ENCODE measurements around the gene UBXN6. TPM values are rescaled to one million over a fixed set of nuclear protein-coding genes. Genes with fewer than 3 reads are reported as not detected.

UBXN6 gene
- polyA plus RNA-seq, 1 donor: 106 TPM

DNA sequence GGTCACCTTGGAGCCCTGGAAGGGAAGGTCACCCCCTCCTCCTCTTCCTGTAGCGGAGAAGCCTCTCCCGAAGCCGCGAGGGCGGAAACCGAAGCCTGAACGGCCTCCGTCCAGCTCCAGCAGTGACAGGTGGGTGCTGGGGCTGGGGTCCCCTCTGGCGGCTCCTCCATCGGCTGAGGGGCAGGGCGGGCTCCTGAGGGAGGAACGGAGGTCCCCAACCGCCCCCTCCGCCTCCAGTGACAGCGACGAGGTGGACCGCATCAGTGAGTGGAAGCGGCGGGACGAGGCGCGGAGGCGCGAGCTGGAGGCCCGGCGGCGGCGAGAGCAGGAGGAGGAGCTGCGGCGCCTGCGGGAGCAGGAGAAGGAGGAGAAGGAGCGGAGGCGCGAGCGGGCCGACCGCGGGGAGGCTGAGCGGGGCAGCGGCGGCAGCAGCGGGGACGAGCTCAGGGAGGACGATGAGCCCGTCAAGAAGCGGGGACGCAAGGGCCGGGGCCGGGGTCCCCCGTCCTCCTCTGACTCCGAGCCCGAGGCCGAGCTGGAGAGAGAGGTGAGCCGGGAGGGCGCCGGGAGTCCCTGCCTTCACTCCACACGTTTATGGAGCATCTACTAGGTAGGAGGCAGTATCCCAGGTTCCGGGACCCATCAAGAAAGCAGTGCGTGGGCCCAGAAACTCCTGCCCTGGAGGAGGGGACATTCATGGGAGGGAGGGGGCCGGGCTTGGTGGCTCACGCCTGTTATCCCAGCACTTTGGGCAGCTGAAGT, 36.5 kb upstream of the UBXN6 start:
- no peak for DNase-seq (ENCODE audit: low read depth)

DNA sequence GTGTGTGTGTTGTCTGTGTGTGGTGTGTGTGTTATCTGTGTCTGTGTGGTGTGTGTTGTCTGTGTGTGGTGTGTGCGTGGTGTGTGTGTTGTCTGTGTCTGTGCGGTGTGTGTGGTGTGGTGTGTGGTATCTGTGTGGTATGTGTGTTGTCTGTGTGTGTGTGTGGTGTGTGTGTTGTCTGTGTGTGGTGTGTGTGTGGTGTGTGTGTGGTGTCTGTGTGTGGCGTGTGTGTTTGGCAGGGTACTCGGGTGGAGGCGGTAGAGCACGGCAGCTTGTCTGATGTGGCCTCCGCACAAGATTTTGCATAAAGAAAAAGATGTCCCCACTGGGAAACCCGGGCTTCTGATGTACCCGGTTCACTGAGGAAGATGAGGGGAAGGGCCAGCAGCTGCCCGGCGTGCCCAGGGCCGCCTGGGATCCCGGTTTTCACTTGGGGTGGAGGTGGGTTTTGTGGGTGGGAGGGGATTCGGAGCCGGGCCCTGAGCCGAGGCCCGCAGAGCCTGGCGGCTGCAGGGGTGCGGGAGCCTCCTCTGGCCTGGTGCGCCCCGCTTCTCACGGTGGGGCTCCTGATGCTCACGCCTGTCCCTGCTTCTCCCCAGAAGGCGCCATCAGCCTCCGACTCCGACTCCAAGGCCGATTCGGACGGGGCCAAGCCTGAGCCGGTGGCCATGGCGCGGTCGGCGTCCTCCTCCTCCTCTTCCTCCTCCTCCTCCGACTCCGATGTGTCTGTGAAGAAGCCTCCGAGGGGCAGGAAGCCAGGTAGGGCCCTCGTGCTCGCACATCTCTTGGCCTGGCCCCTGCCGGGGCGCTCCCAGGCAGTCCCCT, 35.7 kb upstream of the UBXN6 start:
- DNase-seq (ENCODE audit: low read depth): no peak

DNA sequence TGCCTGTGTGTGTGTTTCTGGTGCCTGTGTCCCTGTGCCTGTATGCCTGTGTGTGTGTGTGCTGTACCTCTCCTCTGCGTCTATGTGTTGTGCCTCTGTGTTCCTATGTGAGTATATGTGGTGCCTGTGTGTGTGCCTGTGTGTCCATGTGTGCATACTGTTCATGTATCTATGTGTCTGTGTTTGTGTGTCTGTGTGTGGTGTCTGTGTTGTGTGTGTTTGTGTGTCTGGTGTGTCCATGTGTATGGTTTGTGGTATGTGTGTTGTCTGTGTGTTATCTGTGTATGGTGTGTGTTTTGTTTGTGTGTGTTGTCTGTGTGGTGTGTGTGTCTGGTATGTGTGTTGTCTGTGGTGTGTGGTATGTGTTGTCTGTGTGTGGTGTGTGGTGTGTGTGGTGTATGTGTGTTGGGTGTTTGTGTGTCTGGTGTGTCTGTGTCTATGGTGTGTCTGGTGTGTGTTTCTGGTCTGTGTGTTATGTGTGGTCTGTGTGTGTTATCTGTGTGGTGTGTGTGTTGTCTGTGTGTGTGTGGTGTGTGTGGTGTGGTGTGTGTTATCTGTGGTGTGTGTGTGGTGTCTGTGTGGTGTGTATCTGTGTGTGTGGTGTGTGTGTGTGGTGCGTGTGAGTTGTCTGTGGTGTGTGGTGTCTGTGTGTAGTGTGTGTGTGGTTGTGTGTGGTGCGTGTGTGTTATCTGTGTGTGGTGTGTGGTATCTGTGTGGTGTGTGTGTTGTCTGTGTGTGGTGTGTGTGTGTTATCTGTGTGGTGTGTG, 34.9 kb upstream of the UBXN6 start:
- DNase-seq (ENCODE audit: low read depth): no peak

DNA sequence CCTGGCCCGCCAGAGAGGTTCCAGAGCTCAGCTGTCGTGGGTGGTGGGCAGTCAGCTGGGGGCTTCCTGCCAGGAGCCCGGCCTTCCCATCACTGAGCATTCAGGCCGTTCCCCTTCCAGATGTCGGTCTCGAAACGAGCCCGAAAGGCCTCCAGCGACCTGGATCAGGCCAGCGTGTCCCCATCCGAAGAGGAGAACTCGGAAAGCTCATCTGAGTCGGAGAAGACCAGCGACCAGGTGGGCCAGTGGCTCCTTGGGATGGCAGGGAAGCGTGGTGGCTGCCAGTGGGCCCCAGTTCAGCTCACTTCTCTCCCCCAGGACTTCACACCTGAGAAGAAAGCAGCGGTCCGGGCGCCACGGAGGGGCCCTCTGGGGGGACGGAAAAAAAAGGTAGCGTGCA, 33.9 kb upstream of the UBXN6 start:
- no peak for DNase-seq (ENCODE audit: low read depth)

DNA sequence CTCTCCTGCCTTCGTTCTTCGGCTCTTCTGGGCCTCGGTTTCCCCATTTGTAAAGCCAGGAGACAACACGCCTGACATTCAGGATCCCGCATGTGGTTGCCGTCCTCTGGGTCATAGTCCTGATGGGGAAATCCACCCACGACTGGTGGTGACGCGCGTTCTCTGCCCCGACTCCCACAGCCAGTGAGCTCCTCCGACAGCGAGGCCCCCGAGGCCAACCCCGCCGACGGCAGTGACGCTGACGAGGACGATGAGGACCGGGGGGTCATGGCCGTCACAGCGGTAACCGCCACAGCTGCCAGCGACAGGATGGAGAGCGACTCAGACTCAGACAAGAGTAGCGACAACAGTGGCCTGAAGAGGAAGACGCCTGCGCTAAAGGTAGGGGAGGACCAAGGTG, 30.9 kb upstream of the UBXN6 start:
- no peak for DNase-seq (ENCODE audit: low read depth)

DNA sequence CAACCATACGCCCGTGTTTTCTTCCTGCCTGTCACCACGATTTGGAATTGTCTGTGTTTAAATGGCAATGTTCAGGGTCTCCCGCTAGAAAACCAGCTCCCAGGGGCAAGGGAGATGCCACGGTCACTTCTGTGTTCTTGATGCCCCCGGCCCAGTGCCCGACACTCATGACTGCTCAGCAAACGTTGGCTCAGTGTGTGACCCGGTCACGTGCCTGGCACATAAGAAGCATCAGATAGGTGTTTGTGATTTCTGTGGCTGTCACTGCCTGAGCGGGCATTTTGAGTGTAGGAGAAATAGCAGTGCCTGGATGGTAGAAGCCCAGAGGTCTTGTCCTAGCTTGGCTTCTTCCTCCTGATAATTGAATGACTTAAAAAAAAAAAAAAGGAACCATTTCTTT, 30.0 kb upstream of the UBXN6 start:
- DNase-seq (ENCODE audit: low read depth): no peak

DNA sequence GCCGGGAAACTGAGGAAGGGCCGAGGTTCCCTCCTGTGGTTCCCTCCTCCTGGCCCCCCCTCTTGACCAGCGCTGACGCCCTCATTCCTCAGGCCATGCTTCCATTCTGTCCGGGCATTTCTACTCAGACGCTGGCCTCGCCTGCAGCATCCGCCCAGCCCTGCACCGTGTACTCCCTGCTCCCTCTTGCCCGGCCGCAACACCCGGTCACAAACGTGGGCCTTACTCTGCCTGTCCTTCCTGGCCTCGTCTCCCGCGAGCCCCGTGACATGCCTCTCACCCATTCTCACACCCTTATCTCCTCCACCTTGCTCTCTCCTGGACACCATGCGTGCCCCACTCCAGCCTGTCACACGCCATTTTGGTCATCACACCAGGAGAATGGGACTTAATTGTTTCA, 25.8 kb upstream of the UBXN6 start:
- DNase-seq (ENCODE audit: low read depth): no peak

DNA sequence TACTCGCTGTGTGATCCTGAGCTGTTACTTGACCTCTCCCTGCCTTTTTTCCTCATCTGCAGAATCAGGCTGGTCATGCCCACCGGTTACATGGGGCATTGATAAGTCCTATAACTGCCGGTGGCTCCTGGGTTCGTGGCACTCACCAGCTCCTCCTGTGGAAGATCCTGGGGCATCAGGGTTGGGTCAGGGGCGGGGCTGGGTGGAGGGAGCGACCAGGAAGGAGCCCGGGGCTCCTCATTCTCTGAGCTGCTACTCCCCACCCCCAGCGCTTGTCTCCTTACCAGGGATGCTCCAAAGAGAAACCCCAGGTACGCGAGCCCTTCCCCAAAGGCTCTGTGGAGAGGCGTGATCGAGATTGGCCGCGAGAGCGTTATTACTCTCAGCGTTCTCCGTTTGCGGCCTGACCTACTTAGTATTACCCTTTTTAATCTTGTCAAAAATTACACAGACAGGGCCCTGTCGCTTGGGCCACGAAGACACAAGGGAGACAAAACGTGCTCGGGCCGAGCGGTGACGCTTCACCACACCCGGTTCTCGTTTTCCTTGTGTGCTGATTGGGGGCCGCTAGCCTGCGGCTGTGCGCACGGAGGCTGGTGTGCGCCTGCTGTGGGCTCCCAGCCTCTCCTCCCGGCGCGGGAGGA, 25.2 kb upstream of the UBXN6 start:
- no peak for DNase-seq (ENCODE audit: low read depth)

DNA sequence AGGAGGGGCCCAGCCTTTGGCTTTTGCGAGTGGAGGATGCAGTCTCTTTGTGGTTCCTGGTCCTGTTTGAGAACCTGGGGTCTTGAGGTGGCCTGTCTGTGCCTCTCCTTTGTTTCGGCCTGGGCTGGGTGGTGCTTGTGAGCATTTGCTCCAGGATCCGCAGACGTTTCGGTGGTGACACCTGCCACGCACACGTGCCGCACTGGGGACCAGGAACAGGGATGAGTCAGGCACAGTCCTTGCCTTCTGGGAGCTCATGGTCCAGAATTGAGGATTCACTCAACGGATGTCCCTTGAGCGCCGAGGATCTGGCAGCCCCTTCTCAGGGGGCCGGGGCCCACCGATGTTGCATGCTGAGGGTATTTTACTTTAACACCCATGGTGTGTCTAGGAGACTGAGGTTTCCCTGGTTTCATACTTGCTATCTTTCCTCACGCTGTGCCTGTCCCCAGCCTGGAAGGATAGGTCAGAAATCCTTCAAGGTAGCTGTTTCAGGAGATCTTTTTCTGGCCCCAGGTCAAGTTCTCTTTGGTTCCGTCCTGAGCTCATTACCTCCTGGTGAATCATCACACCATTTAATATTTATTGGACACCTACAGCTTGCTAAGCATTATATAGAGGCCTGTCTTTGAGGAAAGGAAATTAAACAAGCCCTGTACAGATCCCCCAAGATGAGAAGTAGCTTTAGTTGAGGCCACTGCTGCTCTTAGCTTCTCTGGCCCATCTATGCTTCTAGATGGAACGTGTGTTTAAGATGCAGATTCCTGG, 19.6 kb upstream of the UBXN6 start:
- DNase-seq (ENCODE audit: low read depth): no peak

DNA sequence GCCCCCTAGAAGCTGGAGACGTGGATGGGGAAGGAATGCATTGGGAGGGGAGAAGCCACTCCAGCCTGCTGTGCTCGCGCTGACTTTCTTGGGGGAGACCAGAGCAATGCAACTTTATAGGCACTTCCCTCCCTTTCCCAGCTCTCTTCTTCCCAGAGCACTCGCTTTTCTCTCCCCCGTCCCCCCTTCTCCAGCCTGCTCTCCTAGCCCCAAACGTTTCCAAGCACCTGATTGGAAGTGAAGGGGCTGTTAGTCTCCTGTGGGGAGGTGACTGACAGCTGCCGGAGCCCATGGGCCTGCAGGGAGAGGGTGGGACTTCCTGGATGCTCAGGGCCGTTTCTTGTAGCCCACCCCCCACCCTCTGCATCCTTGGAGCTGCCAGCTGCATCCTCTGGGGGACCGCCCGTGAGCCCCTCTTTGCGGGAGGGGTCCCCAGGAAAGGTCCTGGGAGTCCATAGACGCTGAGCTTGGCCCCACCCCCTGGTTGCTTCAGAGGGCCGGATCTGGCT, 17.0 kb upstream of the UBXN6 start:
- peak; percentile 36 for DNase-seq (ENCODE audit: low read depth)

DNA sequence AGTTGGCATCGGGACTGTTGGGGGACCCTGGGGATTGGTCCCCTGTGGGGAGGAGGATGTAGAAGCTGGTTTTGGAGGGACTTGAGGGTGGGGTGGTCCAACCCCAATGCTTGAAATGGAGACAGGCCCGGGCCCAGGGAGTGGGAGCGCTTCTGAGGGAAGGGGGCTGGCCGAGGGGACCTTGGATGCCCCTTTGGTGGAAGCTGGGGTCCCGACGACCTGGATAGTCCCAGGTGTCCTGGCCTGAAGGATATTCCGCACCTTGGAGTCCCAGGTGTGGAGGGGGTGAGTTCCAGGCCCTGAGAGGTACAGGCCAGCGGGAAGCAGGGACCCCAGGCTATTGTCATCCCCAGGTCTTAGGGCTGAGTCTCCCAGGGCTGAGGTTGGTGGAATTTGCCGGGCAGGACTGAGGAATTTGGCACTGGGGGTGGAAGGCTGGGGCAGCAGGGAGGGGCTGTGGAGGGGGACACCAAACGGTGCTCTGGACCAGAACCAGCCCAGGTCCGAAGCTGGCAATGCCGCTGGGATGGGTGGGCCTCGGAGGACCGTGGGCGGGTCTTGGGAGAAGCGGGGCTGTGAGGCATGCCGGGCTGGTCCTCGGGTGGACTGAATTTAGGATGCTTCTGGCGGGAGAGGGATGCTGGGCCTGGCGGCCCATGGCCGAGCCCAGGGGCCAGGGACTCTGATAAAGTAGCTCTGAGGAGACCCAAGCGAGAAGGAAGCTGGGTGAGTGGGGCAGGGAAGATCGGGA, 16.3 kb upstream of the UBXN6 start:
- no peak for DNase-seq (ENCODE audit: low read depth)

DNA sequence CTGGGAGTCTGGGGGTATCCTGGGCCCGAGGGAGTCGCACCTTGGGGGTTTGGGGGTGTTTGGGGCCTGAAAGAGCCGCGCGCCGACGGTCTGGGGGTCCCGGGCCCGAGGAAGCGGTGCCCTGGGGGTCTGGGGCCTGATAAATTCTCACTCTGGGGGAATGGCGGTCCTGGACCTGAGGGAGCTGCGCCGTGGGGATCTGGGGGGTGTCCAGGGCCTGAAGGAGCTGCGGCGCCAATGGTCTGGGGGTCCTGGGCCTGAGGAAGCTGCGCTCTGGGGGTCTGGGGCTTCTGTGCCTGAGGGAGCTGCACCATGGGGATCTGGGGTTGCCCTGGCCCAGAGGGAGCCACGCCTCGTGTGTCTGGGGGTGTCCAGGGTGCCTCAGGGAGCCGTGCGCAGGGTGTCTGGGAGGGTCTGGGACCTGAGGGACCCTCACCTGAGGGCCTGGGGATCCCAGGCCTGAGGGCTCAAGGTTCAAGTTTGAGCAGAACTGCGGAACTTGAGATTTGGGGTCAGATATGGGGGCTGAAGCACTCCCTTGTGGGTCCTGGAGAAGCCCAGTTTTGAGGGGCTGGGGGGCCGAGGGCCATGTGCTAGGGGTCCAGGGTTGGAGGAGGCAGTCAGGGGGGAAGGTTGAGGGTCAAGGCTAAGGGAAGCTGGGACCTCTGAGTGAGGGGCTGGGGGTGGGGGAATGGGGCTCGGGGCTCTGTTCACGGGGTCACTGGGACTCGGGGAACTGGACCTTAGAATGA, 15.6 kb upstream of the UBXN6 start:
- DNase-seq (ENCODE audit: low read depth): no peak

DNA sequence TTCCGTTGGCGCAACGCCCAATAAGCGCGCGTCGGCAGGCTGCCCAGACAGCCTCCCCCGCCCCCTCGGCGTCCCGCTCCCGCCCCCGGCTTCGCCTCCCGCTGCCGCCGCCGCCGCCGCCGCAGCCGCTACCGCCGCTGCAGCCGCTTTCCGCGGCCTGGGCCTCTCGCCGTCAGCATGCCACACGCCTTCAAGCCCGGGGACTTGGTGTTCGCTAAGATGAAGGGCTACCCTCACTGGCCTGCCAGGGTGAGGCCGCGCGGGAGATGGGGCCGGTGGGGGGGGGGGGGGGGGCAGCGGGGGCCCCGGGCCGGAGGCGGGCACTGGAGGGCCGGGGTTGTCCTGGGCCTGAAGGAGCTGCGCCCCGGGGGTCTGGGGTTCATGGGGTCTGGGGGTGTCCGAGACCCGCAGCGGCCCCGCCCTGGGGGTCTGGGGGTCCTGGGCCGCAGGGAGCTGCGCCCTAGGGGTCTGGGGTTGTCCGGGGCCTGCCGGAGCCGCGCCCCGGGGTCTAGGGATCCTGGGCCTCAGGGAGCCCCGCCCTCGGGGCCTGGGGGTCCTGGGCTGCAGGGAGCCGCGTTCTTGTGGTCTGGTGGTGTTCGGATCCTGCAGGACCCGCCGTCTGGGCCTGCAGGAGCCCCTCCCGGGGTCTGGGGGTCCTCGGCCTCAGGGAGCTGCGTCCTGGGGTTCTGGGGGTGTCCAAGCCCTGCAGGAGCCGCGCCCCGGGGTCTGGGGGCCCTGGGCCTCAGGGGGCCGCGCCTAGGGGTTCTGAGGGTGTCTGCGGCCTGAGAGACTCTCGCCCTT, 14.8 kb upstream of the UBXN6 start, which contains the start of gene HDGFL2:
HDGFL2 (plus strand) TSS at position 124 of the 801 bp plus-strand sequence; CDS start at position 178, 54 bp downstream.
- no peak for DNase-seq (ENCODE audit: low read depth)

DNA sequence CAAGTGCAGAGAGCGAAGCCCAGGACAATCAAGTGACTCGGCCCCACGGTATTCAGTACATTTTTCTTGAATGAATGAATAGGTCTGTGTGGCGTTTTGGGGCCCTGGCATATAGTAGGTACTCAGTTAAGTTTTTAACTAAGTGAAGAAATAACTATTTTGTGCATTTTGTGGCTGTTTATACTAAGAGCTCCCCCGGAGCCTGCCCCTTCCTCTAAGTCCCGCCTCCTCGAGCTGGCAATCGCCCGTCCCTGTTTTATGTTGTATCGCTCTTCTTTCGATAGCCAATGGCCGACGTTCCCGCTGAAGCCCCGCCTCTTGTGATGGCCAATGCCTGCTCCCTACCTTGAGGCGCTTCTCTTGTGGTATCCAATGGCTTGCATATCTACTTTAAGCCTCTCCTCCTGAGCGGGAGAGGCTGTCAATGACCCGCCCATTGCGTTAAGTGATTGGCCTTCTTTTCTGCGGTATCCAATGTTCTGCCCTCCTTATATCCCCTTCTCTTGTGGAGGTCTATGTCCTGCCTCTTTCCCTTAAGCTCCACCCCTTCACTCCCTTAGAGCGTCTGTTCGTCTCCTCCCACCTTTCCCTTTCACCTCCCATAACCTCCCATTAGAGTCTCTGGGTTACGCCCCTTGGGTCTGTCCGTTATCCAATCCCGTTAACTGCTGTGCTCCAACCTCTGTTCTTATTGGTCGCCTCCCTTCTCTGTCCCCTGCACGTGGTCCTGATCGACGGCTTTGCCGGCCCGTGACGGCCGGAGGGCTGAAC, 14.0 kb upstream of the UBXN6 start:
- peak; percentile 100 for DNase-seq (ENCODE audit: low read depth)

DNA sequence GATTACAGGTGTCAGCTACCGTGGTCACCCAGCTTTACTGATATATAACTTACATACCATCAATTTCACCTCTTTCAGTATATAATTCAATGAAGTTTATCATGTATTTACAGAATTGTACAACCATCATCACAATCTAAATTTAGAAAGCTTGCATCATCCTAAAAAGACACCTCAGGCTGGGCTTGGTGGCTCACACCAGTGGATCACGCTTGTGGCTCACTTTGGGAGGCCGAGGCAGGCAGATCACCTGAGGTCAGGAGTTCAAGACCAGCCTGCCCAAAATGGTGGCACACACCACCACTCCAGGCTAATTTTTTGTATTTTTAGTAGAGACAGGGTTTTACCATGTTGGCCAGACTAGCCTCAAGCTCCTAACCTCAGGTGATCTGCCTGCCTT, 10.2 kb upstream of the UBXN6 start:
- DNase-seq (ENCODE audit: low read depth): no peak

DNA sequence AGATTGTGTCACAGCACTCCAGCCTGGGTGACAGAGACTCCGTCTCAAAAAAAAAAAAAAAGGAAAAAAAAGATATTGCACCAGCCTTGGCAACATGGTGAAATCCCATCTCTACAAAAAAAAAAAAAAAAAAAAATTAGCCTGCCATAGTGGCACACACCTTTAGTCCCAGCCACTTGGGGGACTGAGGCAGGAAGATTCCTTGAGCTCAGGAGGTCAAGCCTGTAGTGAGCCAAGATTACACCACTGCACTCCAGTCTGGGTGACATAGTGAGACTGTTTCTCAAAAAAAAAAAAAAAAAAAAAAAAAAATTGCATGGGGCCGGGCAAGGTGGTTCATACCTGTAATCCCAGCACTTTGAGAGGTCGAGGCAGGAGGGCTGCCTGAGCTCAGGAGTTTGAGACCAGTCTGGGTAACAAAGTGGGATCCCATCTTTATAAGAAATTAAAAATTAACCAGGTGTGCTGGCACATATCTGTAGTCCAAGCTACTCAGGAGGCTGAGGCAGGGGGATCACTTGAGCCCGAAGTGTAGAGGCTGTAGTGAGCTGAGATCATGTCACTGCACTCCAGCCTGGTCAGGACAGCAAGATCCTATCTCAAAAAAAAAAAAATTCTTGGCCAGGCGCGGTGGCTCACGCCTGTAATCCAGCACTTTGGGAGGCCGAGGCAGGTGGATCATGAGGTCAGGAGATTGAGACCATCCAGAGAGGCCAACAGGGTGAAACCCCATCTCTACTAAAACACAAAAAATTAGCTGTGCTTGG, 7.4 kb upstream of the UBXN6 start:
- no peak for DNase-seq (ENCODE audit: low read depth)
